GM12878 (cell line): ENCODE results near the gene GNAT1. TPM values are rescaled to one million over a fixed set of nuclear protein-coding genes. Genes with fewer than 3 reads are reported as not detected.

ENCODE experiments used
- ATF2 ChIP-seq: IDR thresholded peaks from 2 replicates; pipeline ENCODE4 v1.6.1; 2012; ENCODE audit warnings: low read length, inconsistent platforms
- BCL3 ChIP-seq: IDR thresholded peaks from 2 replicates; pipeline ENCODE4 v1.6.1; 2011; ENCODE audit warnings: borderline replicate concordance, low read depth, mild to moderate bottlenecking, moderate library complexity, low read length; ENCODE audit not compliant: insufficient read depth, poor library complexity, severe bottlenecking
- CHD2 ChIP-seq: IDR thresholded peaks from 2 replicates; pipeline ENCODE4 v1.6.1; 2011; ENCODE audit warnings: low read depth, low read length, improper control_type of control experiment, borderline replicate concordance
- ETV6 ChIP-seq, 2 experiments: fragments of 450-650 bp in 1 of 2; IDR thresholded peaks in 1 of 2; conservative IDR thresholded peaks in 1 of 2; 2 replicates each; pipeline ENCODE4 v1.6.1; 2014; ENCODE audit warnings: antibody characterized with exemption in 1 of 2, borderline replicate concordance in 1 of 2, low read depth in 1 of 2, mild to moderate bottlenecking in 1 of 2, moderate library complexity in 1 of 2
- HDAC6 ChIP-seq: fragments of 200-600 bp; sonication (generic); IDR thresholded peaks from one replicate; pipeline ENCODE4 v1.8.0; 2017; ENCODE audit warnings: antibody characterized with exemption; ENCODE audit not compliant: unreplicated experiment
- IKZF1 ChIP-seq: fragments of 450-650 bp; conservative IDR thresholded peaks from 2 replicates; pipeline ENCODE4 v1.6.1; 2017; ENCODE audit warnings: antibody characterized with exemption, mild to moderate bottlenecking
- IRF5 ChIP-seq: fragments of 450-650 bp; IDR thresholded peaks from 2 replicates; pipeline ENCODE4 v1.6.1; 2017; ENCODE audit warnings: borderline replicate concordance
- NFIC ChIP-seq: IDR thresholded peaks from 2 replicates; pipeline ENCODE4 v1.6.1; 2012; ENCODE audit warnings: low read depth, mild to moderate bottlenecking, inconsistent platforms, low read length, moderate library complexity
- REST ChIP-seq: IDR thresholded peaks from 2 replicates; pipeline ENCODE4 v1.6.1; 2012; ENCODE audit warnings: mild to moderate bottlenecking, low read depth, low read length
- RFX5 ChIP-seq: IDR thresholded peaks from 2 replicates; pipeline ENCODE4 v1.6.1; 2011; ENCODE audit warnings: low read depth, low read length, improper control_type of control experiment
- SREBF1 ChIP-seq: IDR thresholded peaks from 2 replicates; pipeline ENCODE4 v1.6.1; 2012; ENCODE audit warnings: mild to moderate bottlenecking, low read length
- SRF ChIP-seq, 2 experiments: IDR thresholded peaks; 2 replicates each; pipeline ENCODE4 v1.6.1; 2011; ENCODE audit warnings: low read depth in 2 of 2, low read length in 2 of 2, mild to moderate bottlenecking in 1 of 2, moderate library complexity in 1 of 2
- ZNF274 ChIP-seq: IDR thresholded peaks from one replicate; pipeline ENCODE4 v1.8.0; 2011; ENCODE audit not compliant: insufficient read length, insufficient read depth
- polyA plus RNA-seq, 11 experiments: library from polyadenylated mRNA; depleted of rRNA in 4 of 11; unstranded in 6 of 11; stranded (reverse) in 5 of 11; fragments of >200 nt; fragmentation: Nextera tagmentation in 4 of 11; fragmentation: Illumina TruSeq in 1 of 11; extraction: Ambion mirVana in 4 of 11; extraction: Trizol in 1 of 11; gene quantifications; 1 replicate in 1 of 11; 2 replicates in 10 of 11; pipeline versions ENCODE4 v1.2.1 to v1.2.3, GENCODE V29; 2011 to 2016; ENCODE audit warnings: inconsistent platforms in 2 of 11, missing spikeins in 2 of 11, low read depth in 1 of 11
- total RNA-seq, 4 experiments: library from RNA; depleted of rRNA in 3 of 4; stranded (reverse); fragments of >200 nt in 3 of 4; fragmentation: Illumina TruSeq in 1 of 4; extraction: Trizol in 1 of 4; gene quantifications; 2 replicates each; pipeline versions ENCODE4 v1.2.1 to v1.2.3, GENCODE V29; 2013 to 2021
- TF ChIP-seq, protein P1 (sequence below): fragments of 450-650 bp; IDR thresholded peaks from 2 replicates; pipeline ENCODE4 v1.6.1; 2017; ENCODE audit warnings: mild to moderate bottlenecking, low read depth, inconsistent platforms; ENCODE audit not compliant: poor library complexity, severe bottlenecking
- TF ChIP-seq, protein P2 (sequence below): fragments of 450-650 bp; IDR thresholded peaks from 2 replicates; pipeline ENCODE4 v1.6.1; 2017; ENCODE audit warnings: antibody characterized with exemption, mild to moderate bottlenecking, moderate library complexity

GNAT1 gene
- total and polyA plus RNA-seq, 10 of the 15 experiments (the other 5 are each of a cell fraction or from before 2014, with no cell fraction given) = not detected

GRCh38 chr3:50245831-50246516, 54.6 kb downstream of the GNAT1 start (continued):
- TF ChIP-seq REST (no peak), ZNF274 (no peak), BCL3 (no peak), ATF2 (no peak), CHD2 (peak; percentile 94), IKZF1 (peak; percentile 88; the same call in 1 of the 2 replicates), IRF5 (no peak), NFIC (no peak), SREBF1 (no peak), RFX5 (no peak), ETV6 (conservative IDR thresholded peaks at IDR 0.05 in 1 of 2, IDR thresholded peaks at IDR 0.05 in 1 of 2; ENCODE audit: borderline replicate concordance in 1 of 2, low read depth in 1 of 2) (0 out of 4 replicates have a peak, but pooled peaks of 1 of the 2 experiments have one; percentile 20), SRF (IDR thresholded peaks at IDR 0.05; ENCODE audit: low read depth in 2 of 2, low read length in 2 of 2) (no peak), HDAC6 (no peak)
- TF ChIP-seq, protein P1, sequence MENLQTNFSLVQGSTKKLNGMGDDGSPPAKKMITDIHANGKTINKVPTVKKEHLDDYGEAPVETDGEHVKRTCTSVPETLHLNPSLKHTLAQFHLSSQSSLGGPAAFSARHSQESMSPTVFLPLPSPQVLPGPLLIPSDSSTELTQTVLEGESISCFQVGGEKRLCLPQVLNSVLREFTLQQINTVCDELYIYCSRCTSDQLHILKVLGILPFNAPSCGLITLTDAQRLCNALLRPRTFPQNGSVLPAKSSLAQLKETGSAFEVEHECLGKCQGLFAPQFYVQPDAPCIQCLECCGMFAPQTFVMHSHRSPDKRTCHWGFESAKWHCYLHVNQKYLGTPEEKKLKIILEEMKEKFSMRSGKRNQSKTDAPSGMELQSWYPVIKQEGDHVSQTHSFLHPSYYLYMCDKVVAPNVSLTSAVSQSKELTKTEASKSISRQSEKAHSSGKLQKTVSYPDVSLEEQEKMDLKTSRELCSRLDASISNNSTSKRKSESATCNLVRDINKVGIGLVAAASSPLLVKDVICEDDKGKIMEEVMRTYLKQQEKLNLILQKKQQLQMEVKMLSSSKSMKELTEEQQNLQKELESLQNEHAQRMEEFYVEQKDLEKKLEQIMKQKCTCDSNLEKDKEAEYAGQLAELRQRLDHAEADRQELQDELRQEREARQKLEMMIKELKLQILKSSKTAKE = no peak
- TF ChIP-seq, protein P2, sequence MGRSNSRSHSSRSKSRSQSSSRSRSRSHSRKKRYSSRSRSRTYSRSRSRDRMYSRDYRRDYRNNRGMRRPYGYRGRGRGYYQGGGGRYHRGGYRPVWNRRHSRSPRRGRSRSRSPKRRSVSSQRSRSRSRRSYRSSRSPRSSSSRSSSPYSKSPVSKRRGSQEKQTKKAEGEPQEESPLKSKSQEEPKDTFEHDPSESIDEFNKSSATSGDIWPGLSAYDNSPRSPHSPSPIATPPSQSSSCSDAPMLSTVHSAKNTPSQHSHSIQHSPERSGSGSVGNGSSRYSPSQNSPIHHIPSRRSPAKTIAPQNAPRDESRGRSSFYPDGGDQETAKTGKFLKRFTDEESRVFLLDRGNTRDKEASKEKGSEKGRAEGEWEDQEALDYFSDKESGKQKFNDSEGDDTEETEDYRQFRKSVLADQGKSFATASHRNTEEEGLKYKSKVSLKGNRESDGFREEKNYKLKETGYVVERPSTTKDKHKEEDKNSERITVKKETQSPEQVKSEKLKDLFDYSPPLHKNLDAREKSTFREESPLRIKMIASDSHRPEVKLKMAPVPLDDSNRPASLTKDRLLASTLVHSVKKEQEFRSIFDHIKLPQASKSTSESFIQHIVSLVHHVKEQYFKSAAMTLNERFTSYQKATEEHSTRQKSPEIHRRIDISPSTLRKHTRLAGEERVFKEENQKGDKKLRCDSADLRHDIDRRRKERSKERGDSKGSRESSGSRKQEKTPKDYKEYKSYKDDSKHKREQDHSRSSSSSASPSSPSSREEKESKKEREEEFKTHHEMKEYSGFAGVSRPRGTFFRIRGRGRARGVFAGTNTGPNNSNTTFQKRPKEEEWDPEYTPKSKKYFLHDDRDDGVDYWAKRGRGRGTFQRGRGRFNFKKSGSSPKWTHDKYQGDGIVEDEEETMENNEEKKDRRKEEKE = no peak
